ENCODE data around the gene ERC2.

ERC2 gene

GRCh38 chr3:55559500-55560423 is 908.5 kb downstream of the ERC2 start:
- DNase-seq = no peak

- no peak for DNase-seq
These were observed 910.0 kb downstream of the ERC2 start for GRCh38 chr3:55558316-55558715.

GRCh38 chr3:55557549-55557948 is 910.7 kb downstream of the ERC2 start:
- no peak for DNase-seq

- no peak for DNase-seq
These were observed 911.4 kb downstream of the ERC2 start for GRCh38 chr3:55556619-55557537.

GRCh38 chr3:55555873-55556618 is 912.2 kb downstream of the ERC2 start:
- DNase-seq = no peak

GRCh38 chr3:55554634-55555425 is 913.4 kb downstream of the ERC2 start:
- no peak for DNase-seq

- no peak for DNase-seq
These were observed 916.6 kb downstream of the ERC2 start for GRCh38 chr3:55551644-55552043.

- no peak for DNase-seq
These were observed 919.1 kb downstream of the ERC2 start for GRCh38 chr3:55549177-55549576.

GRCh38 chr3:55546866-55547669 is 921.2 kb downstream of the ERC2 start:
- DNase-seq = no peak

- no peak for DNase-seq
These were observed 922.3 kb downstream of the ERC2 start for GRCh38 chr3:55545995-55546394.

- DNase-seq = no peak
These were observed 924.0 kb downstream of the ERC2 start for GRCh38 chr3:55544219-55544618.

GRCh38 chr3:55543181-55543614 is 925.1 kb downstream of the ERC2 start:
- DNase-seq = no peak

- DNase-seq = no peak
These were observed 926.8 kb downstream of the ERC2 start for GRCh38 chr3:55541456-55541855.

GRCh38 chr3:55541016-55541415 is 927.3 kb downstream of the ERC2 start:
- DNase-seq = no peak

- DNase-seq = no peak
These were observed 927.7 kb downstream of the ERC2 start for GRCh38 chr3:55540579-55540978.

GRCh38 chr3:55538158-55538557 is 930.1 kb downstream of the ERC2 start:
- no peak for DNase-seq

- no peak for DNase-seq
These were observed 930.7 kb downstream of the ERC2 start for GRCh38 chr3:55537563-55537962.

GRCh38 chr3:55537129-55537528 is 931.1 kb downstream of the ERC2 start:
- no peak for DNase-seq

- no peak for DNase-seq
These were observed 933.4 kb downstream of the ERC2 start for GRCh38 chr3:55534876-55535275.

GRCh38 chr3:55532806-55533205 is 935.5 kb downstream of the ERC2 start:
- DNase-seq = no peak

GRCh38 chr3:55531321-55531720 is 936.9 kb downstream of the ERC2 start:
- no peak for DNase-seq

All from COR-L47 (cell line).